Vagina (tissue), 2 donors: ENCODE measurements around the gene BMAL1.

Source experiments
- POLR2AphosphoS5 ChIP-seq, 2 donors: sonication (generic); formaldehyde crosslinking; IDR thresholded peaks; one replicate each; pipeline ENCODE4 v1.9.0; 2017; ENCODE audit warnings: antibody characterized with exemption in 2 of 2, mild to moderate bottlenecking in 2 of 2, low read depth in 1 of 2; ENCODE audit not compliant: insufficient read depth in 1 of 2
- TF ChIP-seq, protein P1 (sequence below), 3 experiments: fragments of 450-650 bp in 2 of 3; fragments of 200-600 bp in 1 of 3; sonication (generic) in 1 of 3; IDR thresholded peaks; one replicate each; pipeline ENCODE4 v1.5.1; 2017 to 2019; ENCODE audit warnings: antibody characterized with exemption in 3 of 3, mild to moderate bottlenecking in 2 of 3, moderate library complexity in 2 of 3

DNA sequence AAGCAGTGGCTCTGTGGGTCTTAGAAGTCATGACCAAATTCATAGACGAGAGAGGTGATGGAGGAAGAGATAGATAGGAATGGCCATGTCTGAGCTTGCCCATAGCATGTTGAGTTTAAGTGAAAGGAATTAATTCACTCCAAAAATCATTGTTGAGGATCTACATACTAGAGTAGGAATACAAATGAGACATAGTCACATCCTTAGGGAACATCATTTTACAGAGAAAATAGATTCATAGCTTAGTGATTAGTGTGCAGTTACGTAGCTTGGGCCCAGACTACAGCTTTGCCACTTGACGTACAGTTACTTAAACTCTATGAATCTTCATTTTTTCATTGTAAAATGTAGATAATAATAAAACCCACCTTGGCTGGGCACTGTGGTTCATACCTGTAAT, 21.4 kb upstream of the BMAL1 start:
- TF ChIP-seq, protein P1, sequence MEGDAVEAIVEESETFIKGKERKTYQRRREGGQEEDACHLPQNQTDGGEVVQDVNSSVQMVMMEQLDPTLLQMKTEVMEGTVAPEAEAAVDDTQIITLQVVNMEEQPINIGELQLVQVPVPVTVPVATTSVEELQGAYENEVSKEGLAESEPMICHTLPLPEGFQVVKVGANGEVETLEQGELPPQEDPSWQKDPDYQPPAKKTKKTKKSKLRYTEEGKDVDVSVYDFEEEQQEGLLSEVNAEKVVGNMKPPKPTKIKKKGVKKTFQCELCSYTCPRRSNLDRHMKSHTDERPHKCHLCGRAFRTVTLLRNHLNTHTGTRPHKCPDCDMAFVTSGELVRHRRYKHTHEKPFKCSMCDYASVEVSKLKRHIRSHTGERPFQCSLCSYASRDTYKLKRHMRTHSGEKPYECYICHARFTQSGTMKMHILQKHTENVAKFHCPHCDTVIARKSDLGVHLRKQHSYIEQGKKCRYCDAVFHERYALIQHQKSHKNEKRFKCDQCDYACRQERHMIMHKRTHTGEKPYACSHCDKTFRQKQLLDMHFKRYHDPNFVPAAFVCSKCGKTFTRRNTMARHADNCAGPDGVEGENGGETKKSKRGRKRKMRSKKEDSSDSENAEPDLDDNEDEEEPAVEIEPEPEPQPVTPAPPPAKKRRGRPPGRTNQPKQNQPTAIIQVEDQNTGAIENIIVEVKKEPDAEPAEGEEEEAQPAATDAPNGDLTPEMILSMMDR (IDR thresholded peaks at IDR 0.05), result no peak
- no peak for TF ChIP-seq POLR2AphosphoS5 (IDR thresholded peaks at IDR 0.05; ENCODE audit: insufficient read depth in 1 of 2, low read depth in 1 of 2)
